CD4-positive, alpha-beta T cell treated with Interleukin-21 for 1 hour (primary cell): ENCODE measurements around the gene PRDM7.
A peak's percentile ranks its signal among the peaks of the same experiment; 100 is the strongest.
"Not testable (repeated sequence)": the region's sequence is repeated elsewhere in the genome, so short reads cannot be mapped to it uniquely, and the experiment has no call there.

ENCODE experiments used
- DNase-seq: peaks from one replicate; pipeline ENCODE4 v3.0.0-alpha.2; 2020

PRDM7 gene

GRCh38 chr16:90011508-90011819 lies 65.7 kb downstream of the PRDM7 start:
- DNase-seq, result no peak

GRCh38 chr16:90010676-90011507 lies 66.2 kb downstream of the PRDM7 start:
- no peak for DNase-seq

DNA sequence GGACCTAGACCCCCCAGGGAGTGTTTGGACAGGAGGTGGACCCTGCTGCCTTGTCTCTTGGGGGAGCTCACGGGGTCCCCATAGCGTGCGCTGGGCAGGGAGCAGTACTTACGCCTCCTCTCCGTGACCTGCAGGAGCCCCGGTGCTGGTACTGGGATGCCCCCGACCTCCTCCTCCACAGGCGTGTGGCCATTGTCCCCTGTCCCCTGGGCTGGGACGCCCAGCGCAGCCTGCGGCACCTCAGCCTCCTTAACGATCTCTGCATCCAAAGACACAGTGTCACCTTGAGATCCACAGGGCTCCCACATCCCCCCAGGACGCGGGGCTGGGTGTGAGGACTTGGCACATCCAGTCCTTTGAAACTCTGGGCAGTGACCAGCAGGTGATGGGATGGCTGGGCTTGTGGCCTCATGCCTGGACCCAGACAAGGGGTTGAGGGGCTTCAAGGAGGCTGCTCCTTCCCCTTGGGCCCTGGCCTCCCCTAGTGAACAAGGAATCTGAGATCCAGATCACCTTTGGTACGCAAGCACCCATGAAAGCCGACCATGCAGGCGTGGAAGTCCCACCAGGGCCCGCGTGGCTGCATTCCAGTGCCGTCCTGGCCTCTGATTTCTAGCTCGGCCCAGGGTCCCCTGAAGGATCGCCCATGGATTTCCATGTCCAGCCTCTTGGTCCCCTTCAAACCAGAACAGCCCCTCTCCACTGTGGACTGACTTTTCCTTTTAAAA lies 67.8 kb downstream of the PRDM7 start:
- no peak for DNase-seq

- DNase-seq, result peak; percentile 60
Observed at GRCh38 chr16:90008708-90009145, 68.4 kb downstream of the PRDM7 start.

- not testable (repeated sequence) for DNase-seq
Observed at GRCh38 chr16:90007635-90008234, 69.4 kb downstream of the PRDM7 start.

DNA sequence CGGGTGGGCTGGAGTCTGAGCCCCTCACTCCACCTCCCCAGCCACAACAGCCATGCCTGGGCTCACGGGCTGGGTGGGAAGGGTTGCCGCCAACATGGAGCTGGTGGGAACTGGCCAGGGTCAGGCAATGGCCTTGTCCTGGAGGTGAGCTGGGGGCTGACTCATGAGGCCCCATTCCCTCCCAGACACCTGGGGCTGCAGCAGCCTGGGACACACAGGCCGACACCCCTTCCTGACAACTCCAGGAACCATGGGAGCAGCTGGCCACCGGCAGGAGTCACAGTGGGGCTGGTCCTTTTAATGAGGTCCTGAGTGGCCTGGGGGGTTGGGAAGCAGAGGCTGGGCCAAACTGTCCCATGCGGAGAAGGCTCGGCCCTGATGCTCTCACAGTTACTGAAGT lies 70.1 kb downstream of the PRDM7 start:
- no peak for DNase-seq
